NB4 (cell line): Measurements from ENCODE around the gene LDLRAD2.

Source experiments
- MYC ChIP-seq: IDR thresholded peaks from 2 replicates; pipeline ENCODE4 v1.6.1; 2011; ENCODE audit warnings: low read depth, low read length
- POLR2A ChIP-seq: IDR thresholded peaks from 2 replicates; pipeline ENCODE4 v1.6.1; 2011; ENCODE audit warnings: mild to moderate bottlenecking; ENCODE audit not compliant: insufficient read length; ENCODE audit errors: extremely low read depth
- TF ChIP-seq, protein P1 (sequence below): IDR thresholded peaks from one replicate; pipeline ENCODE4 v1.5.1; 2012; ENCODE audit warnings: low read depth, low read length
- TF ChIP-seq, protein P2 (sequence below): IDR thresholded peaks from 2 replicates; pipeline ENCODE4 v1.6.1; 2011; ENCODE audit warnings: low read depth, low read length

DNA sequence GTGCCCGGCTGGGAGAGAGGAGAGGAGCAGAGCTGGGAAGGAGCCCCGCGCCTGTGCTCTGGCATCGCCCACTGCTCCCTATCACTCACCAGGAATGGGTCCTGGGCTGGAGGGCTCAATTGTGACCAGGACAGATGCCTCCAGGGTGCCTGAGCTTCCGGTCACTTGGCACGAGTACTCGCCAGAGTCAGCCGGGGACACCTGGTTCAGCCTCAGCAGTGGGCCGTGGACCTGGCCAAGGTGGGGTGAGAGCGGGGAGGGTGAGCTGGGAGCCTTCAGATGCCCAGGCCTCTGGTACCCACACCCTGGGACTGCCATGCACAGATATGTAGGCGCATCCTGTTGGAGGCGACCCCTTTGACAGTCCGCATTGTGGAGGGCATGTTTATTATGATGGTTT, 31.1 kb downstream of the LDLRAD2 start:
- TF ChIP-seq, protein P1, sequence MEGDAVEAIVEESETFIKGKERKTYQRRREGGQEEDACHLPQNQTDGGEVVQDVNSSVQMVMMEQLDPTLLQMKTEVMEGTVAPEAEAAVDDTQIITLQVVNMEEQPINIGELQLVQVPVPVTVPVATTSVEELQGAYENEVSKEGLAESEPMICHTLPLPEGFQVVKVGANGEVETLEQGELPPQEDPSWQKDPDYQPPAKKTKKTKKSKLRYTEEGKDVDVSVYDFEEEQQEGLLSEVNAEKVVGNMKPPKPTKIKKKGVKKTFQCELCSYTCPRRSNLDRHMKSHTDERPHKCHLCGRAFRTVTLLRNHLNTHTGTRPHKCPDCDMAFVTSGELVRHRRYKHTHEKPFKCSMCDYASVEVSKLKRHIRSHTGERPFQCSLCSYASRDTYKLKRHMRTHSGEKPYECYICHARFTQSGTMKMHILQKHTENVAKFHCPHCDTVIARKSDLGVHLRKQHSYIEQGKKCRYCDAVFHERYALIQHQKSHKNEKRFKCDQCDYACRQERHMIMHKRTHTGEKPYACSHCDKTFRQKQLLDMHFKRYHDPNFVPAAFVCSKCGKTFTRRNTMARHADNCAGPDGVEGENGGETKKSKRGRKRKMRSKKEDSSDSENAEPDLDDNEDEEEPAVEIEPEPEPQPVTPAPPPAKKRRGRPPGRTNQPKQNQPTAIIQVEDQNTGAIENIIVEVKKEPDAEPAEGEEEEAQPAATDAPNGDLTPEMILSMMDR: no peak
- TF ChIP-seq POLR2A (no peak), MYC (no peak)
- TF ChIP-seq, protein P2, sequence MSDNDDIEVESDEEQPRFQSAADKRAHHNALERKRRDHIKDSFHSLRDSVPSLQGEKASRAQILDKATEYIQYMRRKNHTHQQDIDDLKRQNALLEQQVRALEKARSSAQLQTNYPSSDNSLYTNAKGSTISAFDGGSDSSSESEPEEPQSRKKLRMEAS: no peak
